LNCaP clone FGC (cell line): ENCODE measurements around the gene FAM117B.

ENCODE experiments used
- DNase-seq: peaks from one replicate; pipeline ENCODE4 v3.0.0-alpha.2; 2011; ENCODE audit warnings: low read depth
- H3K4me3 ChIP-seq: 2 replicates; pipeline ENCODE4 v1.5.1; 2011; ENCODE audit warnings: mild to moderate bottlenecking, low read depth, low read length, control low read depth
- TF ChIP-seq, protein P1 (sequence below): IDR thresholded peaks from 2 replicates; pipeline ENCODE4 v1.5.1; 2012; ENCODE audit warnings: mild to moderate bottlenecking; ENCODE audit not compliant: control insufficient read depth, insufficient read depth; ENCODE audit errors: extremely low read depth

FAM117B gene

GRCh38 chr2:202690321-202690900 lies 55.6 kb downstream of the FAM117B start:
- TF ChIP-seq, protein P1, sequence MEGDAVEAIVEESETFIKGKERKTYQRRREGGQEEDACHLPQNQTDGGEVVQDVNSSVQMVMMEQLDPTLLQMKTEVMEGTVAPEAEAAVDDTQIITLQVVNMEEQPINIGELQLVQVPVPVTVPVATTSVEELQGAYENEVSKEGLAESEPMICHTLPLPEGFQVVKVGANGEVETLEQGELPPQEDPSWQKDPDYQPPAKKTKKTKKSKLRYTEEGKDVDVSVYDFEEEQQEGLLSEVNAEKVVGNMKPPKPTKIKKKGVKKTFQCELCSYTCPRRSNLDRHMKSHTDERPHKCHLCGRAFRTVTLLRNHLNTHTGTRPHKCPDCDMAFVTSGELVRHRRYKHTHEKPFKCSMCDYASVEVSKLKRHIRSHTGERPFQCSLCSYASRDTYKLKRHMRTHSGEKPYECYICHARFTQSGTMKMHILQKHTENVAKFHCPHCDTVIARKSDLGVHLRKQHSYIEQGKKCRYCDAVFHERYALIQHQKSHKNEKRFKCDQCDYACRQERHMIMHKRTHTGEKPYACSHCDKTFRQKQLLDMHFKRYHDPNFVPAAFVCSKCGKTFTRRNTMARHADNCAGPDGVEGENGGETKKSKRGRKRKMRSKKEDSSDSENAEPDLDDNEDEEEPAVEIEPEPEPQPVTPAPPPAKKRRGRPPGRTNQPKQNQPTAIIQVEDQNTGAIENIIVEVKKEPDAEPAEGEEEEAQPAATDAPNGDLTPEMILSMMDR, result no peak
- no peak for DNase-seq
- no peak overlapping the region for H3K4me3 ChIP-seq

DNA sequence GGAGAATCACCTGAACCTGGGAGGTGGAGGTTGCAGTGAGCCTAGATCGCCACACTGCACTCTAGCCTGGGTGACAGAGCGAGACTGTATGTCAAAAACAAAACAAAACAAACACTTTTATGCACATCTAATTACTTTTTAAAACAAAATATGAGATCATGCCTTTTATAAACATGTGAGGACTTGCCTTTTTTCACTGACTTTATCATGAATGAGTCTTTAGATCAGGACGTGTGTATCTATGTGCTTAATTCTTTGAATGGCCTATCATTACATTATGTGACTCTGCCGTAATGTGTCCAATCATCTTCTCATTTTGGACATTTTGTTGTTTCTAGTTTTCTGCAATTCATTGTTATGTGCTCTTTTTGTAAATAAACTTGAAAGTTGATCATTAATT lies 58.7 kb downstream of the FAM117B start:
- DNase-seq, result no peak
- H3K4me3 ChIP-seq, result no peak overlapping the region
- TF ChIP-seq, protein P1, result no peak

DNA sequence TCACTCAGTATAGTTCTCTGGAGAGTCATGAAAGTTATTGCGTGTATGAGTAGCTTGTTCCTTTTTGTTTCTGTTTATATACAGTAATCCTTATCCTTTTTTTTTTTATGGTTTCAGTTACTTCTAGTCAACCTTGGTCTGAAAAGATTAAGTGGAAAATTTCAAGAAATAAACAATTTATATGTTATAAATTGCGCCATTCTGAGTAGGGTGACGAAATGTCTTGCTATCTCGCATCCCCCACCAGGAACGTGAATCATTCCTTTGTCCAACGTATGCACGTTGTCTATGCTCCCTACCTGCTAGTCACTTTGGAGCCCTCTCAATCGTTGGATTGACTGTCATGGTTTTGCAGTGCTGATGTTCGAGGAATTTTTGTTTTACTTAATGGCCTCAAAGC lies 60.4 kb downstream of the FAM117B start:
- H3K4me3 ChIP-seq, result no peak overlapping the region
- TF ChIP-seq, protein P1, result no peak
- DNase-seq, result no peak

GRCh38 chr2:202700075-202700901 lies 65.5 kb downstream of the FAM117B start:
- H3K4me3 ChIP-seq, result no peak overlapping the region
- no peak for DNase-seq
- TF ChIP-seq, protein P1, result no peak

GRCh38 chr2:202703091-202703490 lies 68.3 kb downstream of the FAM117B start:
- TF ChIP-seq, protein P1, result no peak
- H3K4me3 ChIP-seq, result no peak overlapping the region
- DNase-seq, result no peak

DNA sequence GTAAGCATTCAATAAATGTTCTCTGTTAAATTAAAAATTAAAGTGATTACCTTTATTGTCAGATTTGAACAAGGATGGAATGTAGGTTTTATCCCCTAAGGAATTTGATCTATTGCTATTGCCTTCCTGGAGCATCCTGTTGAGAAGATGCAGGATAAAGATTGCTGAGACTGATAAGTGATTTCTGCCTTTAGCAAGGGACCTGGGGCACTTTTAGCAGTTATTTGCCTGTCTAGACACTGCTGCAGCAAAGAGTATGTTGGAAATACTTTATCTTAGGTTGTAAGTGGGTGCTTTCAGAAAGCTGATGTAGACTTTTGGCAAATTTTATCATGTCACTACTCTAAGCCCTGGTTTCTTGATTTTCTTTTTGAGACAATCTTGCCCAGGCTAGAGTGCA lies 69.5 kb downstream of the FAM117B start:
- no peak for DNase-seq
- no peak overlapping the region for H3K4me3 ChIP-seq
- TF ChIP-seq, protein P1, result no peak
